ENCODE data around the gene PCBP2.
"Not testable (repeated sequence)": the region's sequence is repeated elsewhere in the genome, so short reads cannot be mapped to it uniquely, and the experiment has no call there.

Gene PCBP2

GRCh38 chr12:53451661-53452158 lies at the start of gene PCBP2:
PCBP2 (plus strand) TSS chr12:53452102; CDS start chr12:53454801, 2,699 bp downstream.
- DNase-seq (ENCODE audit: extremely low read depth in 1 of 2, low read depth in 1 of 2), result peak; percentile 94 to 95

GRCh38 chr12:53402351-53402750 lies 49.6 kb upstream of the PCBP2 start:
- DNase-seq (ENCODE audit: extremely low read depth in 1 of 2, low read depth in 1 of 2), result not testable (repeated sequence)

- DNase-seq (ENCODE audit: extremely low read depth in 1 of 2, low read depth in 1 of 2), result no peak
These were observed 49.0 kb upstream of the PCBP2 start for GRCh38 chr12:53402871-53403270.

GRCh38 chr12:53410951-53411350 lies 41.0 kb upstream of the PCBP2 start:
- DNase-seq (ENCODE audit: extremely low read depth in 1 of 2, low read depth in 1 of 2), result no peak

GRCh38 chr12:53413485-53414204 lies 38.3 kb upstream of the PCBP2 start:
- DNase-seq (ENCODE audit: extremely low read depth in 1 of 2, low read depth in 1 of 2), result no peak

GRCh38 chr12:53414756-53415417 lies 37.0 kb upstream of the PCBP2 start:
- no peak for DNase-seq (ENCODE audit: extremely low read depth in 1 of 2, low read depth in 1 of 2)

- not testable (repeated sequence) for DNase-seq (ENCODE audit: extremely low read depth in 1 of 2, low read depth in 1 of 2)
These were observed 36.0 kb upstream of the PCBP2 start for GRCh38 chr12:53415752-53416389.

GRCh38 chr12:53417291-53417816 lies 34.5 kb upstream of the PCBP2 start:
- not testable (repeated sequence) for DNase-seq (ENCODE audit: extremely low read depth in 1 of 2, low read depth in 1 of 2)

- DNase-seq (ENCODE audit: extremely low read depth in 1 of 2, low read depth in 1 of 2), result no peak
These were observed 33.7 kb upstream of the PCBP2 start for GRCh38 chr12:53418221-53418620.

GRCh38 chr12:53419756-53420155 lies 32.1 kb upstream of the PCBP2 start:
- no peak for DNase-seq (ENCODE audit: extremely low read depth in 1 of 2, low read depth in 1 of 2)

- DNase-seq (ENCODE audit: extremely low read depth in 1 of 2, low read depth in 1 of 2), result not testable (repeated sequence)
These were observed 29.7 kb upstream of the PCBP2 start for GRCh38 chr12:53422247-53422646.

GRCh38 chr12:53423597-53423996 lies 28.3 kb upstream of the PCBP2 start, which contains the start of gene AMHR2:
AMHR2 (plus strand) TSS chr12:53423855; CDS start chr12:53423935, 80 bp downstream.
- no peak for DNase-seq (ENCODE audit: extremely low read depth in 1 of 2, low read depth in 1 of 2)

GRCh38 chr12:53424626-53425514 lies 27.0 kb upstream of the PCBP2 start:
- no peak for DNase-seq (ENCODE audit: extremely low read depth in 1 of 2, low read depth in 1 of 2)

- no peak for DNase-seq (ENCODE audit: extremely low read depth in 1 of 2, low read depth in 1 of 2)
These were observed 26.3 kb upstream of the PCBP2 start for GRCh38 chr12:53425515-53426150.

GRCh38 chr12:53427905-53428594 lies 23.9 kb upstream of the PCBP2 start:
- DNase-seq (ENCODE audit: extremely low read depth in 1 of 2, low read depth in 1 of 2), result no peak

- no peak for DNase-seq (ENCODE audit: extremely low read depth in 1 of 2, low read depth in 1 of 2)
These were observed 23.2 kb upstream of the PCBP2 start for GRCh38 chr12:53428741-53429140.

GRCh38 chr12:53430116-53430515 lies 21.8 kb upstream of the PCBP2 start:
- DNase-seq (ENCODE audit: extremely low read depth in 1 of 2, low read depth in 1 of 2), result no peak

GRCh38 chr12:53431187-53431586 lies 20.7 kb upstream of the PCBP2 start:
- DNase-seq (ENCODE audit: extremely low read depth in 1 of 2, low read depth in 1 of 2), result no peak

GRCh38 chr12:53435326-53435725 lies 16.6 kb upstream of the PCBP2 start:
- DNase-seq (ENCODE audit: extremely low read depth in 1 of 2, low read depth in 1 of 2), result not testable (repeated sequence)

Data from activated CD8-positive, alpha-beta memory T cell treated with anti-CD3 and anti-CD28 coated beads for 1 hour (primary cell).